Measurements from ENCODE around the gene ACKR3.

ACKR3 gene

GRCh38 chr2:236568068-236568921 lies 1.3 kb upstream of the ACKR3 start:
- ATAC-seq (replicated peaks), result peak; percentile 55 to 60

DNA sequence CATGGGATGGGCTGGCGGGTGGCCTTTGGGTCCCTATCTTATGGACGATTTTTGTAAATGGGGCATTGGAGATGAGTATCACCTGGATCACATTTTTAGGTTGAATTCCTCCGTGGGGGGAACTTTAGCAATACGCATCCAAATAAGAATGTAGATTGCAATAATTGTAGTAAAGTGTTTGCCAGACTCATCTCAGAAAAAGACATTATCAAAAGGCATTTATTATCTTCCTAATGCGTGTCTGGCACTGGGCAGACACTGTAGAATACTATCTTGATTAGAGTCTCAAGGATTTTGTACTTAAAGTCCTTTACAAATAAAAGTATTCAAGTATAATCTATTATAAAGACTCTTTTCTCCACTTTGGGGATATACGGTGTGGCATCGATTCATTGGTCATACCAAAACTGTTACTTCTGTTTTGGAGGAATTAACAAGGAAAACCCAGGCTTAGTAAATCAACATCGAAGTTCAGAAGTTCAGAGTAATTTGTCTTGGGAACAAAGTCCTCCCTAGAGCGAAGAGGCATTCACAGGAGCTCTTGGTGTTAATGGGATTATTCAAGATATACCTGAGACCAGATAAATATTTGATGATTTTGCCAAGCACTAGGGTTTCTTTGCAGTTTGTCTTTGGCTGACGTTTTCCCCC lies 578 bp upstream of the ACKR3 start:
- H3K36me3 Mint-ChIP-seq, result no peaks in the 10 kb centered on the region
- DNase-seq (no peak), ATAC-seq (replicated peaks) (peak in 1 of 2 donors; percentile 0)
- peaks cover 18 to 42% of the 10 kb centered on the region in 2 donors for H3K4me1 Mint-ChIP-seq
- no peaks in the 10 kb centered on the region for H3K9me3 Mint-ChIP-seq
- peak overlapping the region; percentile 39 to 88 for H3K4me3 Mint-ChIP-seq
- H3K27ac Mint-ChIP-seq, result peak overlapping the region; percentile 70
- peaks cover 9 to 23% of the 10 kb centered on the region in 2 donors for H3K27me3 Mint-ChIP-seq

More at GRCh38 chr2:236568068-236568921, 1.3 kb upstream of the ACKR3 start:
- no peaks in the 10 kb centered on the region for H3K9me3 Mint-ChIP-seq
- peaks cover 18 to 42% of the 10 kb centered on the region in 2 donors for H3K4me1 Mint-ChIP-seq
- DNase-seq, result peak; percentile 48
- H3K27me3 Mint-ChIP-seq, result peaks cover 6 to 17% of the 10 kb centered on the region in 2 donors
- peak overlapping the region; percentile 70 for H3K27ac Mint-ChIP-seq
- H3K4me3 Mint-ChIP-seq, result peak overlapping the region; percentile 84 to 88
- H3K36me3 Mint-ChIP-seq, result no peaks in the 10 kb centered on the region

GRCh38 chr2:236570081-236570868 lies 650 bp downstream of the ACKR3 start:
- Mint-ChIP-seq H3K4me3 (peak overlapping the region; percentile 25 to 59), H3K36me3 (no peaks in the 10 kb centered on the region), H3K27ac (no peak overlapping the region), H3K9me3 (no peaks in the 10 kb centered on the region), H3K4me1 (peaks cover 18 to 42% of the 10 kb centered on the region in 2 donors), H3K27me3 (peaks cover 9 to 23% of the 10 kb centered on the region in 2 donors)
- DNase-seq (no peak), ATAC-seq (replicated peaks) (no peak)

DNA sequence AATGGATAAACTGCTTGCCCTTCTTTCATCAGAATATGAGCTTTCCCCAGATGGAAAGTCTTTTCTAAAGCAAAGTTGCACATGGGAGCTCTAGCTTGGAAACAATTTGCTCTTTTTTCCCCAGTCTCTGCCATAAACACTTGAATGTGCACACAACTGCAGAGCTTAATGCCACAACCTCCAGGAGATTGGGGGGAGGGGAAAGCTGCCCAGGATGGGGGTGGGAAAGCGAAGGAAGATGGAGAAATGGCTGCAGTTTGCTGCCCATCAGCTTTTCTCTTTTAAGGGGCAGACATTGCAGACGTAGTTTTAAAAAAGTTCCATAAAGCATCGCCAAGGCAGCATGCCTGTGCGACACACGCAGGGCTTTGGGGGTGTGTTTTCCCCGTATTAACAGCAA lies 1.5 kb downstream of the ACKR3 start:
- no peak for ATAC-seq (replicated peaks)
- Mint-ChIP-seq H3K36me3 (no peaks in the 10 kb centered on the region), H3K27me3 (peaks cover 9 to 23% of the 10 kb centered on the region in 2 donors), H3K27ac (no peak overlapping the region), H3K4me1 (peaks cover 18 to 42% of the 10 kb centered on the region in 2 donors), H3K4me3 (no peak overlapping the region), H3K9me3 (no peaks in the 10 kb centered on the region)
- DNase-seq, result no peak

GRCh38 chr2:236572482-236572881 lies 2.9 kb downstream of the ACKR3 start:
- peaks cover 3 to 16% of the 10 kb centered on the region in 2 donors for H3K27me3 Mint-ChIP-seq
- no peaks in the 10 kb centered on the region for H3K9me3 Mint-ChIP-seq
- H3K4me1 Mint-ChIP-seq, result peaks cover 17 to 33% of the 10 kb centered on the region in 2 donors
- H3K27ac Mint-ChIP-seq, result no peak overlapping the region
- ATAC-seq (replicated peaks) (no peak), DNase-seq (no peak)
- no peaks in the 10 kb centered on the region for H3K36me3 Mint-ChIP-seq
- H3K4me3 Mint-ChIP-seq, result no peak overlapping the region

GRCh38 chr2:236573066-236573929 lies 3.7 kb downstream of the ACKR3 start:
- no peak for DNase-seq
- peaks cover 3 to 11% of the 10 kb centered on the region in 2 donors for H3K27me3 Mint-ChIP-seq
- H3K27ac Mint-ChIP-seq, result no peak overlapping the region

DNA sequence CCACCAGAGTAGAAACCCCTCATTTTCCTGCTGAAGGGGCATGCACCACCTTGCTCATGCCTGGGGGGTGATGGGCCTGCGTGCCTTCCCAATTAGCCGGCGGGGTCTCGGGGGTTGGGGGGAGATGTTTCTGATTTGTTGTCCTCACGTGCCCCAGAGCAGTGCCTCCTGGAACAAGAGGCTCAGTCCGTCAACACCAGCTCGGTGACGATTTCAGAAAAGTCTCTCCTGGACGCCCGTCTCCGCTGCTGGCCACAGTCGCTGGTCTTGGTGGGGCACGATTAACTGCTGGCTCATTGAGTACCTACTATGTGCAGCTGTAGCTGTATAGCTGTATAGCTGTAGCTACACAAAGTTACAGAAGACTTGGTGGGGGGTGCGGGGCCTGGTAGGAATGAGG lies 4.4 kb downstream of the ACKR3 start:
- Mint-ChIP-seq H3K9me3 (no peaks in the 10 kb centered on the region), H3K4me3 (no peak overlapping the region), H3K27ac (no peak overlapping the region), H3K4me1 (peaks cover 12 to 21% of the 10 kb centered on the region in 2 donors), H3K36me3 (no peaks in the 10 kb centered on the region), H3K27me3 (peaks cover 3 to 11% of the 10 kb centered on the region in 2 donors)
- DNase-seq (no peak), ATAC-seq (replicated peaks) (no peak)

More at GRCh38 chr2:236573066-236573929, 3.7 kb downstream of the ACKR3 start:
- H3K36me3 Mint-ChIP-seq, result no peaks in the 10 kb centered on the region
- no peak for ATAC-seq (replicated peaks)
- H3K4me1 Mint-ChIP-seq, result peaks cover 13 to 28% of the 10 kb centered on the region in 2 donors
- H3K9me3 Mint-ChIP-seq, result no peaks in the 10 kb centered on the region
- H3K4me3 Mint-ChIP-seq, result no peak overlapping the region

DNA sequence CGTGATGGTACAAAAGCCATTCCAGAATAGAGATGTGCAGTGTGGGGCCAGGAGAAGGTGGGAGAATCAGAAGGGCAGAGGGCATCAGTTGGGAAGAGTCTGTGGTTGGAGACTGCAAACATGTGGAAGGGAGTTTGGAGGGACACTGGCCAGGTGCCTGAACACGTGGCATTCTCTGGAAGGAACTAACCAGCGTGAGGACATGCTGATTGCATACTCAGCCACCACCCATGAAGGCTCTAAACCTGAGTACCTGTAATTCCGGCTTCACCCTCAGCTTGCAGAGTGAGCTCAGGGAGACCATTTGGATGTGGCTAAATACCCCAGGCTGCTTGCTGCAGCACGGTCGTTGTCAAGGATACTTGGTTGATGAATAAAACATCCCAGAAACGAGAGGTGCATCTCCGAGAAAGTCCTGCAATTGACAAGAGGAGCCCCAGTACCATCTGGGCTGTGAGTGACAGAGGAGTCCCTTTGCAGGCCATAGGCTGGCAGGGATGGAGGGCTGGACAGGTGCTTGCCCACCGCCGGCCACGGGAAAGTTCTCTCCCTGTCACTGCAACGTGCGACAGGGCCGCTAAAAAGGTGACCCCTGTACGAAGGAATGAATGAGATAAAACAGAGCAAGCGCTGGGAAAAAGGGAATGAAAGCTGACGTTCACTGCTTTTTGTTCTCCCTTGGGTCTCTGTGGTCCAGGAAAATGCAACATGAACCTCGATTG lies 5.0 kb downstream of the ACKR3 start:
- H3K36me3 Mint-ChIP-seq, result no peaks in the 10 kb centered on the region
- no peak overlapping the region for H3K27ac Mint-ChIP-seq
- DNase-seq, result no peak
- no peak overlapping the region for H3K4me3 Mint-ChIP-seq
- no peak for ATAC-seq (replicated peaks)
- peaks cover 8 to 15% of the 10 kb centered on the region in 2 donors for H3K4me1 Mint-ChIP-seq
- peaks cover 3 to 11% of the 10 kb centered on the region in 2 donors for H3K27me3 Mint-ChIP-seq
- H3K9me3 Mint-ChIP-seq, result no peaks in the 10 kb centered on the region

DNA sequence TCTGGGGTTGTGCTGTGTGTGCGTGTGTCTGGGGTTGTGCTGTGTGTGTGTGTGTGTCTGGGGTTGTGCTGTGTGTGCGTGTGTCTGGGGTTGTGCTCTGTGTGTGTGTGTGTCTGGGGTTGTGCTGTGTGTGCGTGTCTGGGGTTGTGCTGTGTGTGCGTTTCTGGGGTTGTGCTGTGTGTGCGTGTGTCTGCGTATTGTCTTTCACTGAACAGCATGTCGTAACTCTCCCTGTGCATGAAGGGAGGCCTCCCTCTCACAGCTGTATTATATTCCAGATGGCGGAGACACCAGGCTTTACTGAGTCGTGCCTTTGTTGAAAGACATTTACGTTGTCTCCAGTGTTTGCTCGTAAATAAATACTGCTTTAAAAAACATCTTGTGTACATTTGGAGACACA lies 5.9 kb downstream of the ACKR3 start:
- no peak overlapping the region for H3K27ac Mint-ChIP-seq
- peaks cover 5 to 8% of the 10 kb centered on the region in 2 donors for H3K4me1 Mint-ChIP-seq
- no peak overlapping the region for H3K4me3 Mint-ChIP-seq
- no peaks in the 10 kb centered on the region for H3K9me3 Mint-ChIP-seq
- DNase-seq, result no peak
- peaks cover under 1 to 3% of the 10 kb centered on the region in 2 donors for H3K36me3 Mint-ChIP-seq
- H3K27me3 Mint-ChIP-seq, result peaks cover 3 to 11% of the 10 kb centered on the region in 2 donors
- no peak for ATAC-seq (replicated peaks)

GRCh38 chr2:236576087-236576486 lies 6.5 kb downstream of the ACKR3 start:
- Mint-ChIP-seq H3K36me3 (peaks cover 5 to 9% of the 10 kb centered on the region in 2 donors), H3K9me3 (no peaks in the 10 kb centered on the region), H3K4me3 (no peak overlapping the region), H3K27ac (no peak overlapping the region), H3K4me1 (peaks cover 2 to 3% of the 10 kb centered on the region in 2 donors), H3K27me3 (peaks cover 3 to 11% of the 10 kb centered on the region in 2 donors)
- no peak for ATAC-seq (replicated peaks)
- no peak for DNase-seq

DNA sequence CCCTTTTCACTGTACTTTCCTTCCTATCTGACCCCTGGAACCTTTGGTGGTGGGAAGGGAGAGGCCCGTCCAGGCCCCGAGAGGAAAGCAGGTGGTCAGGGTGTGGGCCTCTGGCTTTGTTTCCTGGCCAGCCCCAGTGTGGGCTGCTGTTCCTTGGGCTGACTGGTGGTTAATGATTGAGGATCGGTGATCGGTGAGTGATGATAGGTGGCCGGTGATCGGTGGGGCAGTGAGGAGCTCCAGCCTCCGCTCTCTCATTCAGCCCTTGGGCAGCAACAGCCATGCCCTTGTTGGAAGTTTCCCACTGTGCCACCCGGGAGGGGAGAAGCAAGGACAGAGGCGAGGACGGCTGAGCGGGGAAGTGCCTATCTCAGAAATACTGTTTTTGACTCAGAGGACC lies 7.3 kb downstream of the ACKR3 start:
- Mint-ChIP-seq H3K27me3 (peaks cover 3 to 7% of the 10 kb centered on the region in 2 donors), H3K36me3 (peaks cover 9 to 13% of the 10 kb centered on the region in 2 donors), H3K4me3 (no peak overlapping the region), H3K4me1 (peaks cover 0 to 6% of the 10 kb centered on the region in 2 donors), H3K27ac (no peak overlapping the region), H3K9me3 (no peaks in the 10 kb centered on the region)
- no peak for ATAC-seq (replicated peaks)
- no peak for DNase-seq

DNA sequence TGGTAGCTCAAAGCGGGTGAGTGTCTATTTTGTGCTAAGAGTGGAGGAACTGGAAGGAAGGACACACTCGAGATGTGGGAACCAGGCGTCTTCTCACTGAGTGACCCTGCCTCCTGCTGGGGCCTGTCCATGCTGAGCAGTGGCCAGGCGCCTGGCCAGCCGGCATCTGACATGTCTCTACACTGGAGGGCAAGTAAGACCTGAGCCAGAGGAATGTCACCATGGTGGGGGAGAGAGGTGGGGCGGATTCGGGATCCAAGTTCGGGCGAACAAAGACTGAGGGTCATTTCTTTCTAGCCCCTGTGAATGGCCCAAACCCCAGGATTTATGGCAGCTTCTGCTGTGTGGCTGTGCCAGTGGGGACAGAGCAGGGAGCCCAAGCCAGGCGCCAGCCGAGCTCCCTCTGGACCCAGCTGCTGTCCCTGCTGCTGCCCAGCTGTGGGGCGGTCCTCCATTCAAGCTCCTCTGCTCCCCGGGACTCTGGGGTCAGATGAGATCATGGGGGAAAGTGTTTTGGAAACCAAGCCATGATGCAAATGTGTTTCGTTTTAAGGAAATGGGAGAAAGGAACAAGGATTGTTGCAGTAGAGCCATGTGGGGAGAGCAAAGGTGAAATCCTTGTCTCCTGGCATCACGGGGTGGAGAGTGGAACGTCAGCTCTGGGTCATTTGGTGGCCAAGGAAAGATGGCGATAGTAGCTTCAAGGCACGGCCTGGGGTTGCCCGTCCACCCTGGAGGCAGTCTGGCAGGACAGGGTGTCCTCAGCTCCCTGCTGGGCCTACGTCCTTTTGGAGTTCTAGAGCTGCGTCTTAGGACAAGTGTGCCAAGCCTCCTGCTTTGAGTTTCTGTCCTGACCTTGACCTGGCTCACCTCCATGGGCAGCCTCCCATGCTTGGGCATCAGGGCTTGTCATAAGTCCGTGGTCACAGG lies 8.1 kb downstream of the ACKR3 start:
- Mint-ChIP-seq H3K27me3 (peaks cover 3 to 5% of the 10 kb centered on the region in 2 donors), H3K9me3 (no peaks in the 10 kb centered on the region), H3K27ac (no peak overlapping the region), H3K4me1 (peaks cover 4 to 7% of the 10 kb centered on the region in 2 donors), H3K4me3 (no peak overlapping the region), H3K36me3 (peaks cover 9 to 13% of the 10 kb centered on the region in 2 donors)
- no peak for DNase-seq
- no peak for ATAC-seq (replicated peaks)

Measured in stimulated activated naive B cell treated with anti-CD40 and anti-IgM and Interleukin-4, amounts not matched to agents 10 μg/mL and 1 μg/mL and 100 μg/mL, for 72 hours (primary cell).